SK-N-MC (cell line): Measurements from ENCODE around the gene CCDC87.

ENCODE experiments used
- EZH2 ChIP-seq: fragments of 200-600 bp; sonication (generic); IDR thresholded peaks from one replicate; pipeline ENCODE4 v1.6.1; 2017; ENCODE audit warnings: antibody characterized with exemption
- FOXP2 ChIP-seq: optimal IDR thresholded peaks from 2 replicates; pipeline ENCODE3; 2011; ENCODE audit warnings: mild to moderate bottlenecking, moderate library complexity; ENCODE audit not compliant: insufficient read depth; ENCODE audit errors: extremely low read length, control extremely low read depth
- POLR2AphosphoS5 ChIP-seq: IDR thresholded peaks from 2 replicates; pipeline ENCODE4 v1.6.1; 2012; ENCODE audit warnings: mild to moderate bottlenecking, low read depth, low read length, borderline replicate concordance

GRCh38 chr11:66547662-66548009, 45.2 kb downstream of the CCDC87 start:
- TF ChIP-seq EZH2 (no peak), POLR2AphosphoS5 (no peak), FOXP2 (no peak)
